Left forelimb (tissue), 1 donor: ENCODE data around the gene THRA.

Source experiments
- DNase-seq: peaks from one replicate; pipeline ENCODE4 v3.0.0-alpha.2; 2018; ENCODE audit warnings: low spot score

THRA gene, protein sequence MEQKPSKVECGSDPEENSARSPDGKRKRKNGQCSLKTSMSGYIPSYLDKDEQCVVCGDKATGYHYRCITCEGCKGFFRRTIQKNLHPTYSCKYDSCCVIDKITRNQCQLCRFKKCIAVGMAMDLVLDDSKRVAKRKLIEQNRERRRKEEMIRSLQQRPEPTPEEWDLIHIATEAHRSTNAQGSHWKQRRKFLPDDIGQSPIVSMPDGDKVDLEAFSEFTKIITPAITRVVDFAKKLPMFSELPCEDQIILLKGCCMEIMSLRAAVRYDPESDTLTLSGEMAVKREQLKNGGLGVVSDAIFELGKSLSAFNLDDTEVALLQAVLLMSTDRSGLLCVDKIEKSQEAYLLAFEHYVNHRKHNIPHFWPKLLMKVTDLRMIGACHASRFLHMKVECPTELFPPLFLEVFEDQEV

GRCh38 chr17:40062329-40063186 lies at the start of gene THRA:
THRA (plus strand) TSS chr17:40062965; CDS start chr17:40074489, 11,524 bp downstream.
- peak; percentile 83 for DNase-seq

GRCh38 chr17:40014375-40014980 lies 48.3 kb upstream of the THRA start:
- DNase-seq, result no peak

DNA sequence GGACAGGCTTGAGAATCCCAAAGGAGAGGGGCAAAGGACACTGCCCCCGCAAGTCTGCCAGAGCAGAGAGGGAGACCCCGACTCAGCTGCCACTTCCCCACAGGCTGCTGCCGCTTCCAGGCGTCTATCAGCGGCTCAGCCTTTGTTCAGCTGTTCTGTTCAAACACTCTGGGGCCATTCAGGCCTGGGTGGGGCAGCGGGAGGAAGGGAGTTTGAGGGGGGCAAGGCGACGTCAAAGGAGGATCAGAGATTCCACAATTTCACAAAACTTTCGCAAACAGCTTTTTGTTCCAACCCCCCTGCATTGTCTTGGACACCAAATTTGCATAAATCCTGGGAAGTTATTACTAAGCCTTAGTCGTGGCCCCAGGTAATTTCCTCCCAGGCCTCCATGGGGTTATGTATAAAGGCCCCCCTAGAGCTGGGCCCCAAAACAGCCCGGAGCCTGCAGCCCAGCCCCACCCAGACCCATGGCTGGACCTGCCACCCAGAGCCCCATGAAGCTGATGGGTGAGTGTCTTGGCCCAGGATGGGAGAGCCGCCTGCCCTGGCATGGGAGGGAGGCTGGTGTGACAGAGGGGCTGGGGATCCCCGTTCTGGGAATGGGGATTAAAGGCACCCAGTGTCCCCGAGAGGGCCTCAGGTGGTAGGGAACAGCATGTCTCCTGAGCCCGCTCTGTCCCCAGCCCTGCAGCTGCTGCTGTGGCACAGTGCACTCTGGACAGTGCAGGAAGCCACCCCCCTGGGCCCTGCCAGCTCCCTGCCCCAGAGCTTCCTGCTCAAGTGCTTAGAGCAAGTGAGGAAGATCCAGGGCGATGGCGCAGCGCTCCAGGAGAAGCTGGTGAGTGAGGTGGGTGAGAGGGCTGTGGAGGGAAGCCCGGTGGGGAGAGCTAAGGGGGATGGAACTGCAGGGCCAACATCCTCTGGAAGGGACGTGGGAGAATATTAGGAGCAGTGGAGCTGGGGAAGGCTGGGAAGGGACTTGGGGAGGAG lies 47.5 kb upstream of the THRA start, which contains the start of gene CSF3:
Gene CSF3, plus strand, starts transcription at position 436 of the 993 bp plus-strand sequence. Its CDS starts 35 bp downstream, at position 471.
- DNase-seq, result no peak

- DNase-seq, result no peak
Measured at GRCh38 chr17:40015998-40016985, 46.5 kb upstream of the THRA start.

GRCh38 chr17:40017422-40018080 lies 45.2 kb upstream of the THRA start:
- DNase-seq, result no peak

DNA sequence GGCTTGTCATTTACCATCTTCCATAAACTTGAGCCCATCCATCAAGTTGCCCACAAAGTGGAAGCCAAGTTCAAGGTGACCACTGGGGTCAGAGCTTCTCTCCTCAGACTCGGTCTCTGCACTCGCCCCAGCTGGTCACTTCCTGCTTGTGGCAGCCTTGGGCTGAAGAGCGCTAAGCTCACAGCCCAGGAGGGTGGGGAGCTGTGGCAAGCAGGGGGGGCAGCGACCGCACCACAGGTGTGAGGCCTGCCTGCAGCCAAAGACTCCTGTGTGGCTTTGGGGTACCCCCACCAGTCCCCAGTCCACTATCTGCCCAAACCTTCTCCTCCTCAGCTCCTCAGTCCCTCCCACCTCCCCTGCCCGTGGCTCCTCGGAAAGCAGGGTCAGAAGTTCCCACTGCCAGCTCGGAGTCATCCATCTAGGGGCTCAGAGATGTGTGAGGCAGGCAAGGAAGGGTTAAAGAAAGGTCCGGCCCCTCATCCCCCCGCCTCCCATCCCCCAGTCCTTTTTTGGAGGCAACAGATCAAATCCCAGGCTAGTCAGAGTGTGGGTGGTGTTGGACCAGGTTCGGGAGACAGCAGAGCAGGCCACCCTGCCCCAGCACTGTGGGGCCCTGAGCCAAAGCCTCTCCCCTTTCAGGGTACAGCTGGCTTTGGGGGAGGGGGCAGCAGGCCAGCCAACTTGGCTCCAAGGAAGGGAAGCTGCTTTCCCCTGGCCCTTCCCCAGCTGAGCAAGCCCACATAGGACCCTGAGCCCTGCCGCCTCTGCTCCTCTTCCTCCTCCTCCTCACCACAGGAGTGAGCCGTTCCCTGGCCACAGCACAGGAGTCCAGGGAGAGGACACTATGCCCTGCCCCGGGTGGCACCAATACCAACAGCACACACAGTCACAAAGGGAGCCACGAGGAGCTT lies 44.3 kb upstream of the THRA start:
- peak; percentile 85 for DNase-seq

- DNase-seq, result no peak
Measured at GRCh38 chr17:40019140-40019991, 43.4 kb upstream of the THRA start.

DNA sequence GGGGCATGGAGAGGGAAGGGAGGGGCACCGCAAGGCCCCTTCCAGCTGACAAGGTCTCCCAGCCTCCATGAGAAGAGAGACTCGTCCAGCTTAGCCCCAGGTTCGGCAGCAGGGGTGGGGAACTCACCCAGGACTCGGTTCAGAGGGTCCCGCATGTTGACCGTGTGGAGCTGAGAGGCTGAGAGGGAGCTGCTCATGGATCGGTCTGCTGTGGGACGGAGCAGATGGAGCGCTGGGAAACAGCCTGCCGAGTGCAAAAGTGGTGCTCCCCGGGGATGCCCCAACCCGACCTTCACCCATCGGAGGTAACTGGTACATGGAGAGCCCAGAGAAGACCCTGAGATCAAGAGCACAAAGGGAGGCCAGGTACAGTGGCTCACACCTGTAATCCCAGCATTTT lies 42.6 kb upstream of the THRA start:
- no peak for DNase-seq

- DNase-seq, result no peak
Measured at GRCh38 chr17:40021451-40021971, 41.3 kb upstream of the THRA start.

- DNase-seq, result no peak
Measured at GRCh38 chr17:40022497-40022896, 40.3 kb upstream of the THRA start.

DNA sequence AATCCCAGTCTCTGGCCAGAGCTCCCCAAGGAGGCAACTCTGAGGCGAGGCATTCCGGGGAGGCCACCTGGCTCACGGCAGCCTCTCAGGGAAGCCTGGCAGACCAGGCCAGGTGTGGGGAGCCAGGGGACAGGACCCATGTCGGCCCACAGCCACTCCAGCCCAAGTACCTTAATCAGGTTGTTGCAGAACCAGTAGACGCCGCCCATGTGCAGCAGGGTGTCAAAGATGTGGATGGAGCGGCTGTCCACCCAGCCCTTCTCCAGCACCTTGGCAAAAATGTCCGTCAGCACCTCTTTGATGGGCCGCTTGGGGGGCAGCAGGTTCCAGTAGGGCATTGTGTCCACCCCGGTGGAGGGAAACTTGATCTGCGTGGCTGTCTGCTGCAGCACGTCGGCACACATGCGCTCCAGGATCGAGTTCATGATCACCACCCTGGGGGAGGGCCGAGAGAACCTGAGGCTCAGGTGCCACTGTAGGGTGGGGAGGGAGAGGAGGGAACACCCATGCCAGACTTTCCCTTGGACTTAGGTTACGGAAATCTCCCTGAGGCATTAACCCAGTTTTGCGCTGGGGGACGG lies 39.7 kb upstream of the THRA start:
- no peak for DNase-seq

- DNase-seq, result no peak
Measured at GRCh38 chr17:40023590-40024292, 39.0 kb upstream of the THRA start.

- no peak for DNase-seq
Measured at GRCh38 chr17:40024901-40025300, 37.9 kb upstream of the THRA start.

DNA sequence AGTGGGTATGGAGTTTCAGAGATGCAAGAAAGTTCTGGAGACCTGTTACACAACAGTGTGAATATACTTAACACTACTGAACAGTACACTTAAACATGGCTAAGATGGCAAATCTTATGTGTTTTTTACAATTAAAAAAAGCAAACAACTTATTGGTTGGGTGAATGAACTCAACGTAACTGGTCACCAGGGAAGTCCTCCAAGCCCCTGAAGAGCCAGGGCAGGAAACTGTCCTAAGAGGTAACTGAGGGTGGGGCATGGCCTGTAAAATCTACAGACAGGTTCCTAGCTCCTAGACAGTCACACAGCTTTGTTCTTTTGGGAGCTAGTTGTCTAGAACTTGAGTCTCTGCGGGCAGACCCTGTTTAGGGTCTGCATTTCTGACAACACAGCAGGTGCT lies 37.2 kb upstream of the THRA start:
- no peak for DNase-seq

DNA sequence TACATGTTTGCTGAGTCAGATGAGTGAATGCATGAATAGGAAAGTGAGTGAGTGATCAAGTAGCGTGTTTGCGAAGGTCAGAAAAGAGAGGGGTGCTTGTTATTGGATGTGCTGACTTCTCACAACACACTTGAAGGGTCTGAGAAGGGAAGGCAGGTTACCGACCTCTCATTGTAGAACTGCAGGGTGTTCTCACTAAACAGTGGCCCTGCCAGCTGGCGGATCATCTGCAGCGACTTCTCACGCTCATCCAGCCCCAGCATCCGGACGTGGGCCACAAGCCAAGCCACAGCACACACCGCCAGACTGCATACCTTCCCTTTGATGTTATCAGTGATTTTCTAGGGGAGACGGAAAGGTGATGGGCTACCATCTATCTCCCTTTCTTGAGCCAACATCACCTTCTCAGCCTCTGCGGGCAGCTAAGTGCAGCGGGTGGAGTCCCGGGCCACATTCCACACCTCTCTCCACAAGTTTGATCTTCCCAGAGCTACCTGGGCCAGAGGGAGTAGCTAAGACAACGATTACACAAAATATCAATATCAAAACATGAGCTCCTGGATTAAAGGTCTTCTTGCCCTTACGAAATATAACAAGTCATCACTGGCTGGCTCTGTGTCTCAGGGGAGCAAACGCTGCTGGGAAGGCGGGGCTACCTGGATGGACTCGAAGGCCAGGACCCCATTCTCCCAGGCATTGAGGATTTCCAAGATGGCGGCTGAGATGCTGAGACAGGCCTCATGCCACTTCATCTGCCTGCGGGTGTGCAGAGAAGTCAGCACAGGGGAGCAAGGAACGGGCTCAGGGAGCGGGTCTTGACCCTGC lies 36.6 kb upstream of the THRA start:
- no peak for DNase-seq
